ENCODE data around the gene EEF1AKMT1.

- TF ChIP-seq CTCF (IDR thresholded peaks at IDR 0.05) (no peak), EZH2 (IDR thresholded peaks at IDR 0.05; ENCODE audit: borderline replicate concordance, insufficient read depth, low read depth, low read length, poor library complexity, severe bottlenecking) (no peak)
These were observed 35.1 kb downstream of the EEF1AKMT1 start for GRCh38 chr13:20738616-20739015.

All from B cell (primary cell).